CD4-positive, alpha-beta T cell treated with Interleukin-2 at 100 ng/mL for 4 hours (primary cell): ENCODE data around the gene HNRNPK.

Source experiments
- DNase-seq: peaks from one replicate; pipeline ENCODE4 v3.0.0-alpha.2; 2020; ENCODE audit warnings: low spot score

The HNRNPK gene

DNA sequence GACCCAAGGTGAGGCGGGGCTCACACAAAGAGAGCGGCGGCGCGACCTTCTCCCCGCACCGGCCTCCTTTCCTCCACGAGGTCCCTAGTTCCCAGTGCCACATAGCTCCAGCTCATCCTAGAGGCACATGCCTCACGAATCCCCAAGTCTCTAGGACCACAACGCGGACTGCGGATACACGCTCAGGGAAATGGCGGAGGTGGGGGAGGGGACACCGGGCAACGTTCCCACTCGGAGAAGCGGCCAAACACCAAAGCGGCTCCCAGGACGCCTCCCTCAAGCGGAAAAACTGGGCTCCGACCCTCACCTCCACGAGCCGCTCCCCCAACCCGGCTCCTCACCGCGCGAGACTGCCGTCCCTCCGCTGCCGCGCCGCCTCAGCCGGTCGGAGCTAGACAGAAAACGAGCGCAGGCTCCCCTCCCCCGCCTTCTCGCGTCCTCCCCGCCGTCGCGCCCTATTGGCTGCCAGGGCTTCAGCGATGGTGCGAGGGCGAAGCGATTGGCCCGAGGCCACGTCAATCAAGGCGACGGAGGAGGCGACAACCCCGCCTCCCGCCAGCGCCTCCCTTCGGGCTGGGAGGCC, at the start of gene HNRNPK:
Gene HNRNPK, minus strand, starts transcription at position 404 of the 583 bp plus-strand sequence. CDS start 1,963 bp downstream, outside the sequence.
- DNase-seq, result peak; percentile 100

DNA sequence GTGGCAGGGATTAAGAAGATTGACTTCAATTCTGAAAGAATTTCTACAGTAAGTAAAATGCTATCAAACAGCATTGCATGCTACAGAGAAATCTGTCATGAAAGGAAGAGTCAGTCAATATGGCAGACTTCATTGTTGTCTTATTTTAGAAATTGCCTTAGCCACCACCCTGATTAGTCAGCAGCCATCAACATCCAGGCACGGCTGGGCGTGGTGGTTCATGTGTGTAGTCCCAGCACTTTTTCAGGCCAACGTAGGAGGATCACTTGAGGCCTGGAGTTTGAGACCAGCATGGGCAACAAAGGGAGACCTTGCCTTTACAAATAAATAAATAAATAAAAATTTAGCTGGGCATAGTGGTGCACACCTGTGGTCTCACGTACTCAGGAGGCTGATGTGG, 47.2 kb upstream of the HNRNPK start:
- DNase-seq, result no peak

DNA sequence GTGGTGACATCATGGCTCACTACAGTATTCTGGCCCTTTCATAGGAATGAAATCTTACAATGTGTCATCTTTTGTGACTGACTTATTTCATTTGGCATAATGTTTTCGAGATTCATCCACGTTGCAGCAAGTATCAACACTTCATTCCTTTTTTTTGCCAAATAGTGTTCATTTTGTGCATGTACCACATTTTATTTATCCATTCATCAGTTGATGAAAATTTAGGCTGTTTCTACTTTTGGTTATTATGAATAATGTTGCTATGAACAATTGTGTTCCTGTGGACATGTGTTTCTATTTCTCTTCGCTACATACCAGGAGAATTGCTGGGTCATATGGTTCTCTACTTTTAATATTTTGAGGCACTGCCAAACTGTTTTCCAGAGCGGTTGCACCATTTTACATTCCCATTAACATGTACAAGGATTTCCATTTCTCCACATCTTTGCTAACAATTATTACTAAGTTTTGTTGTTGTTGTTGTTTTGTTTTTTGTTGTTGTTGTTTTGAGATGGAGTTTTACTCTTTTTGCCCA, 44.1 kb upstream of the HNRNPK start:
- no peak for DNase-seq

DNA sequence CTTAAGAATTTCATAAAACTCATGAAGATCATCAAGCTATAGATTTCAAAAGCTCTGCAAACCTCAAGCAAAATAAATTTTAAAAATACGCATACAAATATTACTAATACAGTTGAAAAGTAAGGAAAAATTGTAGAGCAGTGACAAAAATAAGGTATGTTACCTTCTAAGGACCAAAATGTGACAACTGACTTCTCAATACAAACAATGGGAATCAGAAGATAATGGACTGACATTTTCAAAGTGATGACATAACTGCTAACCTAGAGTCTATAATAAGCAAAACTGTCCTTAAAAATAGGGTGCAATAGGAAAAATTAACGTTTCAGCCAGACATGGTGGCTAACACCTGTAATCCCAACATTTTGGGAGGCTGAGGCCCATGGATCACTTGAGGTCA, 27.6 kb upstream of the HNRNPK start:
- no peak for DNase-seq

DNA sequence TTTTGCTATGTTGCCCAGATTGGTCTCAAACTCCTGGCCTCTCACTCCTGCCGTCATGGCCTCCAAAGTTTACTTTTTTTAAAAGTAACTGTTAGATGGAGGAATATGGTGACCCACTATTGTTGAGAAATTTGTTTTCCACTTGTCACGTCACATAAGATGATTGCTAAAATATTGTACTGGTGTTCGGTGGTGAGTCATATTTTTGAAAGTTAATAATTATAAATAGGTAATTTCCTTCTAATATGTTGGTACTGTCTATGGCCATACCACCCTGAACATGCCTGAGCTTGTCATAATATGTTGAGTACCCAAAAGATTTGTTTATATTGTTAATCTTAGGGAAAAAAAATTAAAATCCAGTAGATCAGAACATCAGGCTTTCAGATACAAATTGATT, 23.2 kb upstream of the HNRNPK start:
- no peak for DNase-seq

DNA sequence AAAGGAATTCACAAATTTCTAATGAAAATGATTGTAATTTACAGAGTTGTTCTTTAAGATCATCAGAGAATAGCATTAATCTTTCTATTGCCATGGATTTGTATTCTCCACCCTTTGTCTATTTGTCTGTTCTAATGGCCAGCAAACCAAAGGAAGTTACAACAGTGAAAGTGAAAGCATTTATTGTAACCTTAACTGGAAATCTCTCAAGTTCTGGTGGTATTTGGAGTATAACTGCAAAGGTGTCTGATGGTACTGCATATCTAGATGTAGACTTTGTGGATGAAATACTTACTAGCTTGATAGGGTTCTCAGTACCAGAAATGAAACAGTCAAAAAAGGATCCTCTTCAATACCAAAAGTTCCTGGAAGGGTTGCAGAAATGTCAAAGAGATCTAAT, 22.3 kb upstream of the HNRNPK start:
- peak; percentile 16 for DNase-seq

DNA sequence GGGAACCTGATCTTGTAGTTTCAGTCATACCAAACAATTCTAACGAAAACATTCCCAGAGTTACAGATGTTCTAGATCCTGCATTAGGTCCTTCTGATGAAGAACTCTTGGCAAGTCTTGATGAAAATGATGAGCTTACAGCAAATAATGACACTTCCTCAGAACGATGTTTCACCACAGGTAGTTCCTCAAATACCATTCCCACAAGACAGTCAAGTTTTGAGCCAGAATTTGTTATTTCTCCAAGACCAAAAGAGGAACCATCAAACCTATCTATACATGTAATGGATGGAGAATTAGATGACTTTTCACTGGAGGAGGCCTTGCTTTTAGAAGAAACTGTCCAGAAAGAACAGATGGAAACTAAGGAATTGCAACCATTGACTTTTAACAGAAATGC, 21.6 kb upstream of the HNRNPK start:
- no peak for DNase-seq

DNA sequence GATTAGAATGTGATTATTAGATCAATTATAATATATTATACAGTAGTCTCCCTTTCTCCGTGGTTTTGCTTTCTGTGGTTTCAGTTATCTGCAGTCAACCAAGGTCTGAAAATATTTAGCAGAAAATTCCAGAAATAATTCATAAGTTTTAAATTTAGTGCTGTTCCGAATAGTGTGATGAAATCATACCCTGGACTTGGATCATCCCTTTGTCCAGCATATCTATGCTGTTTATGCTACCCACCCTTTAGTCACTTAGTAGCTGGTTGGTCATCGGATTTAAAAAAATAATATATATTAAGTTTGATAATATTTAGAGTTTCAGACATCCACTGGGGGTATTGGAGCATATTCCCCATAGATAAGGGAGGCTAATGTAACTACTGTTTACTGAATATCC, 20.2 kb upstream of the HNRNPK start:
- DNase-seq, result no peak

DNA sequence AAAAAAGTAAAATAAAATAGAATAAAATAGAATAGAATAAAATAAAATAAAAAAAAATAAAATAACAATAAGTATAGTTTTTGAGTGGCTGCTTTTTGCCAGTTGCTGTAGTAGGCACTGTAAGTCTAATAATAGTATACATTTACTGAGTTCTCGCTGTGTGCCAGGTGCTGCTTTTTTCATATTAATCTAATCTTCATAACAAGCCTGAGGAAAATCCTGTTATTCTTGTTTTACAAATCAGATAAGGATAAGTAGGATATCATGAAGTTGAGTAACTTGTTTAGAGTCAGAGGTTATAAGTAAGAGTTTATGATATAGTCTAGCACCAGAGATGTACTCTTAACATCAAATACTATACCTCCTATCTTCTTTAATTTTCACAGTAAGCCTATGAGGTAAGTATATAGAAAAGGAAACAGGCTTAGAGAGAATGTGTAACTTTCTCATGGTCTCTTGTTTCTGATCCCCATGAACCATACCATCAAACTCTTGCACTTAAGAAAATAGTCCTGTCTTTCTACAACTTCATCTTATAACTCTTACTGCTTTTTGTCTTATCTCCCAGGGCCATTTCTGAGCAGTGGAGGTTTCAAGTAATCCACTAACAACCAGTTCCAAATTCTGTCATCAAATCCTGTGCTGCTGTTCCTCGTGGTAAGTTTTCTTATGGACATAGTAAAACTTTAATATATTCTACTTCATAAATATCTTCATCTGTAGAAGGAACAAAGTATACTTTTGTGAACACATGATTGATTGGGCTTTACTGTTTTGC, 19.3 kb upstream of the HNRNPK start:
- no peak for DNase-seq

DNA sequence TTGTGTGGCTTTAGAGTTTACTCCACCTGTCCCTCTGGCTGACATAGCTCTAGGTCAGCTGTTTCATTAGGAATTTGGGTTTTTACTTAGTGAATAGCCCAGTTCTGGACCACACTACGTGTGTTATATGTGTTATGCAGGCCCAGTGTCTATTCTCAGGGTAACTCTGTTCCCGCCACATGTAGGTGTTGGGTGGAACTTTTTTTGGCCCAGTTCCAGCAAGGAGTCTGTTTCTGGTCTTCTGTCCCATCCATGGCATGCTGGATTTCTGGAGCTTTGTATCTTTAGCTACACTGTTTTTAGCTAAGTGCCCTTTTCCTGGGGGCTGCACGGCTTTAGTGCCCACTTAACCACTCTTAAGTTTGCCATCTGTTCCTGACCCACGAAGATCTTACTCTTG, 16.1 kb upstream of the HNRNPK start:
- DNase-seq, result no peak

DNA sequence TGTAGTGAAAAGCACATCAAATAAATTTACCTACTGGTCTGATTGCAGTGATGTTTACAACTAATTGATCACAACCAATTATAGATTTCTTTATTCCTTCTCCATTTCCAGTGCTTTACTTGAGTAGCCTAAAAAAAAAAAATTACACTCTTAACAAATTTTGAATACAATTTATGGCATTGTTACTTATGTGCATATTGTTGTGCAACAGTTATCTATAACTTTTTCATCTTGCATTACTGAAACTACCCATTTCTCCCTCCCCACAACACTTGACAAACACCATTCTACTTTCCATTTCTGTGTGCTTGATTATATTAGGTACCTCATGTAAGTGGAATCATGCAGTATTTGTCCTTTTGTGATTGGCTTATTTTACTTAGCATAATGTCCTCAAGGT, 12.9 kb upstream of the HNRNPK start:
- DNase-seq, result no peak

DNA sequence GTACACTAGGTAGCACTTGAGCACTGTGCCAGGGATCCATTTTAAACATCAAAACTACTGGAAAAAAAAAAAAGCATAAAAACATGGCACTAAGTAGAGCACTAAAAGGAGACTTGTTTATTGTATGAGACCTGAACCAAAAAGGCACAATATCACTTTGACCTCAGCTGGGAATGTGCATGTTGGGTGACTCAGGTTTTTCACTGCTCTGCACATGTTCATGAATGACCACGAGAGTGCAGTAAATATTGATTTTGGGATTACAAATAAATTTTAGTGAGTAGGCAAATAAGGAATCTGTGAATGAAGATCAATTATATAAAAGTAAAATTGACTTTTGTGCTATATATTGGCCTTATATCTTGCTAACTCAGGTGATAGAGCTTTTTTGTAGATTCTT, 12.4 kb upstream of the HNRNPK start:
- no peak for DNase-seq

DNA sequence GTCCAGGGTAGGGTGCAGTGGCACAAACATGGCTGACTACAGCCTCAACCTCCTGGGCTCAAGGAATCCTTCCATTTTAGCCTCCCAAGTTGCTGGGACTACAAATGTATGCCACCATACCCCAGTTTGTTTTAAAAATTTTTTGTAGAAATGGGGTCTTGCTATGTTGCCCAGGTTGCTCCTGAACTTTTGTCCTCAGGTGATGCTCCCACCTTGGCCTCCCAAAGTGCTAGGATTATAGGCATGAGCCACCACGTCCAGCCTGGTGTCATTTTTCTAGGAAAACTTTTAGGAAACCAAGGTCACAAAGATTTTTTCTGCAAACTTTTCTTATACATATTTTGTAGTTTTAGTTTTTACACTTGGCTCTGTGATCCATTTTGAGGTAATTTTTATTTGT, 11.3 kb upstream of the HNRNPK start:
- DNase-seq, result no peak

DNA sequence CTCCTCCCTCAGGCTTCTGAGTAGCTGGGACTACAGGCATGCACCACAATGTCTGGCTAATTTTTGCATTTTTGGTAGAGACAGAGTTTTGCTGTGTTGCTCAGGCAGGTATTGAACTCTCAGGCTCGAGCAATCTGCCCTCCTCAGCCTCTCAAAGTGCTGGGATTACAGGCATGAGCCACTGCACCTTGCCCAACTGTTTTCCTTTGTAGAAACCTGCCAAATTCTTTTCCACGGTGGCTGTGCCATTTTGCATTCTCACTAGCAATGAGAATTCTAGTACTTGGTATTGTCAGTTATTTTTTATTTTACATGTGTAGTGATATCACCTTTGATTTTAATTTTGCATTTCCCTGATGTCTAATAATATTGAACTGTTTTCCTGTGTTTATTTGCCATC, 8.4 kb upstream of the HNRNPK start:
- no peak for DNase-seq

DNA sequence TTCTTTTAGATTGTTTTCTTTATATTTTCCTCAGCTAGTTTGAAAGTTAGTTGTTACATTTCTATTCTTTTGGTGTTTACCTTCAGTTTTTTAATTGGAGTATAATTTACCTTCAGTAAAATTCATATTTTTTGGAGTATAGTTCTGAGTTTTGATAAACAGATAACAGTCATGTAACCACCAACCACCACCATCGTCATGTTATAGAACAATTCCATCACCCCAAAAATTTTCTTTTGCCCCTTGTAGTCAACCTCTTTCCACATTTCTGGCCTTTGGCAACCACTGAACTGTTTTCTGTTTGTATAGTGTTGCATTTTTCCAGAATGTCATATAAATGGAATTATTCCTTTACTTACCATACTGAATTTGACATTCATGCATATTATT, 7.4 kb upstream of the HNRNPK start:
- no peak for DNase-seq

DNA sequence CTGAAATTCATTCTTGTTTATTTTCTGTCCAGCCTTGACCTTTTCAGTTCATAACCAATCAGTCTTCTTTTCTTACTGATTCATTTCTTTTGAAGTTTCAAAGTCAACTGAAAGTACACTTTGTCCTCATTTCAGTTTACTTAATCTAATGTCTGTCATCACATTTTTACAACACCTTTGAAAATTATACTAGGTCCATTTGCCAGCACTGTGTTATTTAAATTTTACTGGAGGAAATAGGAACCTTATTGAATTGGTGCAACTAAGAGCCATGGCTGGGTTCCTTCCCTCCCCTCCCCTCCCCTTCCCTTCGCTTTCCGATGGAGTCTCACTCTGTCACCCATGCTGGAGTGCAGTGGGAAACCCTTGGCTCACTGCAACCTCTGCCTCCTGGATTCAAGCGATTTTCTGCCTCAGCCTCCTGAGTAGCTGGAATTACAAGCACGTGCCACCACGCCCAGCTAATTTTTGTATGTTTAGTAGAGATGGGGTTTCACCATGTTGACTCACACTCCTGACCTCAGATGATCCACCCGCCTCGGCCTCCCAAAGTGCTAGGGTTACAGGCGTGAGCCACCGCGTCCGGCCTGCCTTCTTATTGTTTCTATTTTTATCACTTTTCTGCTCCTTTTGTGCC, 6.9 kb upstream of the HNRNPK start:
- peak; percentile 26 for DNase-seq

DNA sequence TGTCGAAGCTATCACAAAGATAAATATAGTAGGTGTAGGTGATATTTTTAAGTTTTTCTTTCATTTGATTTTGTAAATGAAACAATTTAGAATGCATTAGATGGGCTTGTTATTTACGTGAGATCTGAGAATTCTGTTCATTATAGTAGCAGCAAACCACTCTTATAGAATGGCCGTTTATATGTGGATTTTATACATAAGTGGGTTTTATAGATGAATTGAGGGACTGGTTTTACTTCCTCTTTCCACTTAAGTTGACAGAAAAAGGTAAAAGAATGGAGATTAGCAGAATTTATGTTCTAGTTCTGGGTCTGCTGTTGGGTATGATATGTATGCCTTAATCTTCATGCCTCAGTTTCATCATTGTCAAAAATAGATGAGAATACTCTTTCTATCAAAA, 6.2 kb upstream of the HNRNPK start:
- no peak for DNase-seq

DNA sequence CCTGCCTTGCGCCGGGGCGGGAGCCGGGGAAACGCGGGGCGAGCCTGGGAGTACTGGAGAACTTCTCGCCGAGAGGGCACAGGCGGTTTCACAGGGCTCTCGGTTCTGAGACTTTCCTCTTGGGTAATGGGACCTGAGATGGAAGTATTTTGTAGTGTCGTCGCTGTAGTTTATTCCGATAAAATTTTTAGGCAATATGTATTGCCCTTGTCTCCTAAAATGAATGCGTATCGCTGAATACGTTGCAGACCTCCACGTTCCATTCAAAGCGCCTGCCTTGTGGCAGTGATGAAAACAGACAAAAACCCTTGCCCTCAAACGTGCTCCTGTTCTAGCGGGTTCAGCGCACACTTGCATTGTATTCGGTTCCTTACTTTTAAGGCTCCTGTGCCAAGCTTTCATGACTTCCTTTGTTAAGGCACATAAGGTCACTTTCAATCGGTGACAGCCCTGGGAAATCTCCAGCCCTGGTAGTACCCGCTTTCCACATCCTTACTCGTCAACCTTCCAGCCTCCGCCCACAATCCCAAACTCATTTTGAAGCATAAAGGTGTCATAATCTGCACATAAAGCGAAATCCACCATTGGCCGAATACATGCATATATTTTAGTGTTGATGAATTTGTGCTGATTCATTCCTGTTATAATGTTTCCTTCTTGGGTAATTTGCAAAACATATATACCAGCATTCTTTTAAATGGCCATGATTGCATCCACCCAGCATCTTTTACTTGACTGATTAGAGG, 1.3 kb upstream of the HNRNPK start:
- peak; percentile 28 for DNase-seq

DNA sequence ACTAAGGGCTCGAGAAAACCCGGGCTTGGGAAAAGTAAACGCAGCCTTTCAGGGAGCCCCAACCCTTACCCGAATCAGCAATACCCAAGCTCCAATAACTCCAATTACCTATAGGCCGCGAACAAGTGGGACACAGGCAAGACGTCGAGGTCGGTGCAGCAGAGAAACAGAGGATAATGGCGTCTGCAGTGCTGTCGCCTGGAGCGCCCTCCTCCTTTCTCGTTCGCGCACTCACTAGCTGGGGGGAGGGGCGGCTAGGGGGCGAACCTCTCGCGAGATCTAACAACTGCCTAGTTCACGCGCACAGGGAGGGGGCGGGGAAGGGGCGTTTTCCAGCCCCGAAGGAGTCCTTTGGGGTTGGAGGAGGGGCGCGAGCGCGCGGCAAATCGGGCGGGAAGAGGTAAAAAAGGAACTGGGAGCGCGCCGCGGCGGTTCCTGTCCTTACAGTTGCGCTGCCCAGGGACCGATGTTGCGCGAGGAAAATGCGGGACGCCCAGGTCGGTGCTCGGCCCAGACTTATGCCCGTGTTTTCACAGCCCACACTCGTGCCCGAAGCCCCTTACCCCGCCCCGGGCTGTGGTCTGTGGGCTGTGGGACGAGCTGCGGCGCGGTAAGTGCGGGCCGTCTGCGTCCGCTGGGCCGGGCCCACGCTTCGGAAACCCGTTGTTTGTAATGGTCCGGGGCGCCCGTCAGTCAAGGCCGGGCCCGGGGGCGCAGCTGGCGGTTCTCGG, 545 bp upstream of the HNRNPK start, which contains the start of gene RMI1:
Gene RMI1, plus strand, starts transcription at position 411 of the 731 bp plus-strand sequence. CDS start 20,182 bp downstream, outside the sequence.
- DNase-seq, result peak; percentile 99

DNA sequence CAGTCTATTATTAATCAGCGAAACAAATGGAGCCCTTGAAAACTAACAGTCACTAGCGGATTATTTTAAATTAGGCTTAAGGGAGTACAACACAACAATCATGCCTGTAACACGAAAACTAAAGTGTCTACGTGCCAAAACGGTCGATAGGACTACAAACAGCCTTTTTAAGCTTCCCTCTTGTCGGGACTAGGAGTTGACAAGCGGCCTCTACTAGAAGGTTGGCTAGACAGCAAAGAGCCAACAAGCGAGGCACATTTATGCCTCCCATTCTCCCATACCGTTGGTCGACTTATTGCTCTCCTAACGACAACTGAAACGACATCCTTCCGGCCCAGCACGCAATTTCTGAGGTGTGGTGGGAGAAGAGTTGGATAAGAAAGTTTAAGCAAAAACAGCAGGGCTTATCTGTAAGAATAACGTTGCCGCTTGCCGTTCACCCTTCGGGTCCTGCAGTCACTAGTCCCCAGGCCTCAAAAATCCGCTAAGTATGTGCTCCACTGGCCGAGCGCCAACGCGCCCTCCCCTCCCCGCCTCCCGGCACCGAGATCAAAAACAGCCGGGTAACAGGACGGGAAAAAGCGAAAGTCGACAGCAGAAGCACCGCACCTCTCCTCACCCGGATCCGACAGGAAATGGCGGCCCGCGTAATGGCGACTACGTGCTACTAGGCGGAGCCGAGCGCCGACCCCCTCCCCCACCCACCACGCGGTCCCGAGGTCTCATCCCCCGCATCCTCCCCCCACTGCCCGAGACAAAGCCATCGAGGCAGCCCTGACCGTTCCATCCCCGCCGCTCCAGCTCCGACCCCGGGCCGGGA, 813 bp downstream of the HNRNPK start:
- DNase-seq, result peak; percentile 84

DNA sequence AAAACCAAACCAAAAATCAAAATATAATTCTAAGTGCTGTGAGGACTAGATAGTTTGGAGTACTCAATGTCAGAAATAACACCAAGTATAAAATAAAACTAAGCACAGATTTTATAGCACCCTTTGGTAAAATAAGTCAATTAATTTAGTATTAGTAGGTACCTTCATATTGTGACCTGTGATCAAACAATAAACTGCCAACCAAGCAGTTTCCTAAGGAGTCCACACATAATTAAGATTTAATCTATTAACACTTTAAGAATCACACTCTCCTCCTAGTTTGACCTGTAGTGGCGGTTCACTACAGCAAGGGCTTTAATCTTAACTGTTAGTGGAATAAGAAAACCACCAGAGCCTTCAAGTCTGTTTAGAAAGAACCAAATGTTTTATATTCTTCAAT, 2.8 kb downstream of the HNRNPK start:
- no peak for DNase-seq
